OCI-LY3 (cell line): ENCODE measurements around the gene RAB3GAP1.

Experiments
- H2AFZ ChIP-seq: fragments of 200-600, 300-600 bp; shearing (Covaris generic); 2 replicates; pipeline ENCODE4 v1.6.0; 2014; ENCODE audit warnings: antibody characterized with exemption, low read depth, low read length
- H3K27ac ChIP-seq: fragments of 200-600, 300-600 bp; sonication (generic); 2 replicates; pipeline ENCODE4 v1.5.1; 2014; ENCODE audit warnings: mild to moderate bottlenecking, low read length, moderate library complexity, mixed read lengths
- H3K27me3 ChIP-seq: fragments of 200-600, 300-600 bp; sonication (generic); 2 replicates; pipeline ENCODE4 v1.6.1; 2014; ENCODE audit warnings: low read depth, low read length, mixed read lengths
- H3K36me3 ChIP-seq: fragments of 200-600, 300-600 bp; sonication (generic); replicated peaks from 2 replicates; pipeline ENCODE3; 2014; ENCODE audit warnings: low read depth, low read length, mixed read lengths
- H3K4me1 ChIP-seq: fragments of 300-600, 200-600 bp; sonication (generic); 2 replicates; pipeline ENCODE4 v1.6.1; 2014; ENCODE audit warnings: low read length, mixed read lengths
- H3K4me2 ChIP-seq: fragments of 200-600, 300-600 bp; sonication (generic); 2 replicates; pipeline ENCODE4 v1.6.1; 2014; ENCODE audit warnings: low read length, mixed read lengths
- H3K4me3 ChIP-seq: fragments of 300-600, 200-600 bp; sonication (generic); 2 replicates; pipeline ENCODE4 v1.5.1; 2014; ENCODE audit warnings: antibody characterized with exemption, mild to moderate bottlenecking, low read length, moderate library complexity
- H3K79me2 ChIP-seq: fragments of 300-600, 200-600 bp; shearing (Covaris generic); 2 replicates; pipeline ENCODE4 v1.6.1; 2014; ENCODE audit warnings: mild to moderate bottlenecking, low read length, mixed read lengths
- H3K9ac ChIP-seq: fragments of 300-600, 200-600 bp; shearing (Covaris generic); 2 replicates; pipeline ENCODE4 v1.6.0; 2014; ENCODE audit warnings: mild to moderate bottlenecking, low read length, moderate library complexity
- H3K9me3 ChIP-seq: fragments of 200-600, 300-600 bp; shearing (Covaris generic); 2 replicates; pipeline ENCODE4 v1.6.1; 2014; ENCODE audit warnings: low read length, mixed read lengths; ENCODE audit not compliant: insufficient read depth
- H4K20me1 ChIP-seq: fragments of 200-600, 300-600 bp; sonication (generic); 2 replicates; pipeline ENCODE4 v1.6.1; 2016; ENCODE audit warnings: low read length, mixed read lengths; ENCODE audit not compliant: insufficient read depth
- EZH2phosphoT487 ChIP-seq: fragments of 200-600 bp; shearing (Covaris generic); IDR thresholded peaks from 2 replicates; pipeline ENCODE4 v1.6.1; 2018; ENCODE audit warnings: antibody characterized with exemption, mixed run types, low read depth
- TF ChIP-seq, protein P1 (sequence below): fragments of 200-600, 300-600 bp; sonication (generic); IDR thresholded peaks from 2 replicates; pipeline ENCODE4 v1.5.1; 2014; ENCODE audit warnings: antibody characterized with exemption, low read length, low read depth

The RAB3GAP1 gene

GRCh38 chr2:135187270-135187669 lies 135.2 kb downstream of the RAB3GAP1 start:
- H3K9ac ChIP-seq = no peak overlapping the region
- no peak overlapping the region for H2AFZ ChIP-seq
- no peaks in the 10 kb centered on the region for H3K79me2 ChIP-seq
- H3K27ac ChIP-seq = no peak overlapping the region
- no peak overlapping the region for H3K4me3 ChIP-seq
- no peaks in the 10 kb centered on the region for H4K20me1 ChIP-seq
- H3K27me3 ChIP-seq = no peaks in the 10 kb centered on the region
- no peak overlapping the region for H3K4me2 ChIP-seq
- no peaks in the 10 kb centered on the region; the same call in 1 of the 2 replicates for H3K9me3 ChIP-seq
- no peak for TF ChIP-seq EZH2phosphoT487
- TF ChIP-seq, protein P1, sequence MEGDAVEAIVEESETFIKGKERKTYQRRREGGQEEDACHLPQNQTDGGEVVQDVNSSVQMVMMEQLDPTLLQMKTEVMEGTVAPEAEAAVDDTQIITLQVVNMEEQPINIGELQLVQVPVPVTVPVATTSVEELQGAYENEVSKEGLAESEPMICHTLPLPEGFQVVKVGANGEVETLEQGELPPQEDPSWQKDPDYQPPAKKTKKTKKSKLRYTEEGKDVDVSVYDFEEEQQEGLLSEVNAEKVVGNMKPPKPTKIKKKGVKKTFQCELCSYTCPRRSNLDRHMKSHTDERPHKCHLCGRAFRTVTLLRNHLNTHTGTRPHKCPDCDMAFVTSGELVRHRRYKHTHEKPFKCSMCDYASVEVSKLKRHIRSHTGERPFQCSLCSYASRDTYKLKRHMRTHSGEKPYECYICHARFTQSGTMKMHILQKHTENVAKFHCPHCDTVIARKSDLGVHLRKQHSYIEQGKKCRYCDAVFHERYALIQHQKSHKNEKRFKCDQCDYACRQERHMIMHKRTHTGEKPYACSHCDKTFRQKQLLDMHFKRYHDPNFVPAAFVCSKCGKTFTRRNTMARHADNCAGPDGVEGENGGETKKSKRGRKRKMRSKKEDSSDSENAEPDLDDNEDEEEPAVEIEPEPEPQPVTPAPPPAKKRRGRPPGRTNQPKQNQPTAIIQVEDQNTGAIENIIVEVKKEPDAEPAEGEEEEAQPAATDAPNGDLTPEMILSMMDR = no peak
- H3K36me3 ChIP-seq = peaks cover 6% of the 10 kb centered on the region
- no peaks in the 10 kb centered on the region for H3K4me1 ChIP-seq

DNA sequence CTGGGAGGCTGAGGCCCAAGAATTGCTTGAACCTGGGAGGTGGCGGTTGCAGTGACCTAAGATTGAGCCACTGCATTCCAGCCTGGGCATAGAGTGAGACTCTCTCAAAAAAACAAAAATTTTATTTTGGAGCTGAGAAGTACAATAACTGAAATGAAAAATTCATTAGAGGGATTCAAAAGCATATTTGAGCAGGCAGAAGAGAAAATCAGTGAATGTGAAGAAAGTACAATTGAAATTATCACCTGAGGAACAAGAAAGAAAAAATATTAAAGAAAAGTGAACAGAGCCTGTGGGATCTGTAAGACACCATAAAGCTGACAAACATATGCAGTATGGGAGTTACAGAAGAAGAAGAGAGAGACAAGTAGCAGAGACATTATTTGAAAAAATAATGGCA lies 137.1 kb downstream of the RAB3GAP1 start:
- no peaks in the 10 kb centered on the region for H3K4me1 ChIP-seq
- TF ChIP-seq EZH2phosphoT487 = no peak
- TF ChIP-seq, protein P1 = no peak
- H3K4me2 ChIP-seq = no peak overlapping the region
- H3K27me3 ChIP-seq = no peaks in the 10 kb centered on the region
- no peak overlapping the region for H3K4me3 ChIP-seq
- H3K79me2 ChIP-seq = no peaks in the 10 kb centered on the region
- H4K20me1 ChIP-seq = no peaks in the 10 kb centered on the region
- H3K9ac ChIP-seq = no peak overlapping the region
- no peak overlapping the region for H2AFZ ChIP-seq
- H3K27ac ChIP-seq = no peak overlapping the region
- peaks cover 6% of the 10 kb centered on the region for H3K36me3 ChIP-seq
- H3K9me3 ChIP-seq = no peaks in the 10 kb centered on the region; the same call in 1 of the 2 replicates

DNA sequence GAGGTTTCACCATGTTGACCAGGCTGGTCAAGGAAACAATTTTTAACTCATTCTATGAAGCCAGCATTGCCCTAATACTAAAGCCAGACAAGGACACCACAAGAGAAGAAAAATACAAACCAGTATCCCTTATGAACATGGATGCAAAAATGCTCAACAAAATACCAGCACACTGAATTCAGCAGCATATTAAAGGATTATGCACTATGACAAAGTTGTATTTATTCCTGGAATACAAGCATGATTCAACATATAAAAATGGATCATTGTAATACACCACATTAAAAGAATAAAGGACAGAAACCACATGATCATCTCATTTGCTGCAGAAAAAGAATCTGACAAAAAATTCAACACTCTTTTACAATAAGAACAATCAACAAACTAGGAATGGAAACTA lies 138.7 kb downstream of the RAB3GAP1 start:
- no peak overlapping the region for H3K4me3 ChIP-seq
- no peaks in the 10 kb centered on the region for H3K79me2 ChIP-seq
- H4K20me1 ChIP-seq = no peaks in the 10 kb centered on the region
- H3K27ac ChIP-seq = no peak overlapping the region
- no peak overlapping the region for H2AFZ ChIP-seq
- no peaks in the 10 kb centered on the region; the same call in 1 of the 2 replicates for H3K9me3 ChIP-seq
- peaks cover 6% of the 10 kb centered on the region for H3K36me3 ChIP-seq
- no peak overlapping the region for H3K9ac ChIP-seq
- no peak overlapping the region for H3K4me2 ChIP-seq
- TF ChIP-seq, protein P1 = no peak
- TF ChIP-seq EZH2phosphoT487 = no peak
- no peaks in the 10 kb centered on the region for H3K27me3 ChIP-seq
- no peaks in the 10 kb centered on the region for H3K4me1 ChIP-seq

- H3K9ac ChIP-seq = no peak overlapping the region
- H3K36me3 ChIP-seq = no peaks in the 10 kb centered on the region
- H3K9me3 ChIP-seq = no peaks in the 10 kb centered on the region
- no peak overlapping the region for H2AFZ ChIP-seq
- no peak overlapping the region for H3K4me3 ChIP-seq
- H3K4me1 ChIP-seq = peaks cover 6% of the 10 kb centered on the region; the same call in 1 of the 2 replicates
- no peaks in the 10 kb centered on the region for H3K79me2 ChIP-seq
- H4K20me1 ChIP-seq = no peaks in the 10 kb centered on the region
- TF ChIP-seq, protein P1 = no peak
- TF ChIP-seq EZH2phosphoT487 = no peak
- no peak overlapping the region for H3K4me2 ChIP-seq
- H3K27me3 ChIP-seq = no peaks in the 10 kb centered on the region
- no peak overlapping the region for H3K27ac ChIP-seq
Measured at GRCh38 chr2:135198481-135198880, 146.4 kb downstream of the RAB3GAP1 start.
